D721Med (cell line): ENCODE data around the gene FBXL22.

Source experiments
- DNase-seq: peaks from one replicate; pipeline ENCODE4 v3.0.0; 2011; ENCODE audit warnings: low spot score; ENCODE audit not compliant: insufficient read length
- FAIRE-seq: peaks from 2 replicates; lab custom pipeline; 2011; peaks lifted over from hg19 to GRCh38; lab: Jason Lieb, UNC
- CTCF ChIP-seq: IDR thresholded peaks from 2 replicates; pipeline ENCODE4 v1.5.1; 2012; ENCODE audit warnings: mild to moderate bottlenecking, control low read depth; ENCODE audit not compliant: insufficient read depth; ENCODE audit errors: missing control alignments

FBXL22 gene

GRCh38 chr15:63598473-63599400 lies 1.6 kb downstream of the FBXL22 start:
- no peak for FAIRE-seq
- DNase-seq: no peak
- TF ChIP-seq CTCF: no peak

- no peak for FAIRE-seq
- DNase-seq: peak; percentile 54
- peak; percentile 33 for TF ChIP-seq CTCF
Observed at GRCh38 chr15:63599401-63600000, 2.3 kb downstream of the FBXL22 start.

GRCh38 chr15:63600001-63600615 lies 2.9 kb downstream of the FBXL22 start:
- no peak for DNase-seq

GRCh38 chr15:63600616-63601025 lies 3.4 kb downstream of the FBXL22 start:
- FAIRE-seq (no peak), DNase-seq (peak; percentile 81)
- no peak for TF ChIP-seq CTCF

More at GRCh38 chr15:63600001-63600615, 2.9 kb downstream of the FBXL22 start:
- no peak for FAIRE-seq
- TF ChIP-seq CTCF: no peak

- no peak for FAIRE-seq
- no peak for TF ChIP-seq CTCF
Observed at GRCh38 chr15:63601026-63601703, 4.0 kb downstream of the FBXL22 start.

GRCh38 chr15:63601704-63602185 lies 4.6 kb downstream of the FBXL22 start:
- FAIRE-seq: no peak
- no peak for DNase-seq
- no peak for TF ChIP-seq CTCF

More at GRCh38 chr15:63601026-63601703, 4.0 kb downstream of the FBXL22 start:
- DNase-seq: no peak
